Upper lobe of right lung (tissue), 1 donor: ENCODE results near the gene SERPINB5. TPM values are rescaled to one million over a fixed set of nuclear protein-coding genes. Genes with fewer than 3 reads are reported as not detected.
"Not testable (repeated sequence)": the region's sequence is repeated elsewhere in the genome, so short reads cannot be mapped to it uniquely, and the experiment has no call there.

Experiments
- ATAC-seq: fragments of 200-7000 bp; cut with Tn5 transposase; one replicate; pipeline ENCODE4 v1.9.1; 2020; ENCODE audit warnings: mild to moderate bottlenecking, moderate library complexity
- DNase-seq: peaks from one replicate; pipeline ENCODE4 v3.0.0-alpha.2; 2020
- H3K27ac ChIP-seq: fragments of 200-600 bp; one replicate; pipeline ENCODE4 v1.8.0; 2022
- H3K27me3 ChIP-seq: fragments of 200-600 bp; one replicate; pipeline ENCODE4 v1.8.0; 2022; ENCODE audit warnings: mild to moderate bottlenecking
- H3K36me3 ChIP-seq: fragments of 200-600 bp; one replicate; pipeline ENCODE4 v1.8.0; 2022
- H3K4me1 ChIP-seq: fragments of 200-600 bp; one replicate; pipeline ENCODE4 v1.8.0; 2022
- H3K4me3 ChIP-seq: fragments of 200-600 bp; one replicate; pipeline ENCODE4 v1.8.0; 2022; ENCODE audit warnings: mild to moderate bottlenecking
- H3K9me3 ChIP-seq: fragments of 200-600 bp; one replicate; pipeline ENCODE4 v1.8.0; 2022
- CTCF ChIP-seq: fragments of 200-600 bp; IDR thresholded peaks from one replicate; pipeline ENCODE4 v1.8.0; 2022; ENCODE audit warnings: antibody characterized with exemption
- intact Hi-C: fragments of 100-400 bp; cut with DNase I; formaldehyde crosslinking; loops from one replicate; pipeline ENCODE4 v1.11.0; 2022
- total RNA-seq: library from RNA; stranded (reverse); fragmentation: NEBNext Ultra II Directional; extraction: Animal tissue kit (Norgen Biotek cat#: 25700); gene quantifications from one replicate; pipeline ENCODE4 v1.2.1, GENCODE V29; 2021
- donor health status: DM: no; HTN: yes; CAD: no; lungs with severe emphysema.

Gene SERPINB5
- total RNA-seq, 1 donor from 2014 or later, result 0.55 TPM

DNA sequence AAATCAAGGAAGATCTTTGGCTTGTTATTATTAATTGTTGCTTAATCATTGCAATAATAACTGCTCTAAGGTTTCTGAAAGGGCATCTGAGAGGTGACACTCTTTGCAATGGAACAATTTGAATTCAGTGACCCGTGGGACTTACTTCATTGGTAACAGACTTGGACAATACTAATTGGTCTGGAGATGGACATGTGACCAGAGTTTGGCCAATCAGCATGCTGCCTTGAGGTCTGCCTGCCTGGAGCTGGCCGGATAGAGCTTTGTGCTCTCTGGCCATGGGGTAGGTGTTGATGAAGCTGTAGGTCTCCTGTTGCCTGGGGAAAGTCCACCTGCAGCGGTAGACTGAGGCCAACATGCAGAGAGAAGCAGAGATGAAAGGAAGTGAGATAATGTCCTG is 30.5 kb upstream of the SERPINB5 start:
- no peak for ATAC-seq
- Histone ChIP-seq H3K36me3 (no peaks in the 10 kb centered on the region), H3K4me3 (no peak overlapping the region), H3K9me3 (no peaks in the 10 kb centered on the region), H3K27me3 (no peaks in the 10 kb centered on the region), H3K4me1 (no peaks in the 10 kb centered on the region), H3K27ac (no peak overlapping the region)
- TF ChIP-seq CTCF, result no peak
- intact Hi-C loops, result no loop called here
- DNase-seq, result no peak

- Histone ChIP-seq H3K36me3 (no peaks in the 10 kb centered on the region), H3K27me3 (no peaks in the 10 kb centered on the region), H3K4me1 (no peaks in the 10 kb centered on the region), H3K27ac (no peak overlapping the region), H3K9me3 (no peaks in the 10 kb centered on the region), H3K4me3 (no peak overlapping the region)
- ATAC-seq (no peak), DNase-seq (no peak)
- TF ChIP-seq CTCF, result no peak
- intact Hi-C loops, result no loop called here
Measured at GRCh38 chr18:63447066-63447465, 29.7 kb upstream of the SERPINB5 start.

GRCh38 chr18:63449426-63449825 is 27.3 kb upstream of the SERPINB5 start:
- no peaks in the 10 kb centered on the region for H3K27me3 ChIP-seq
- DNase-seq (no peak), ATAC-seq (no peak)
- H3K9me3 ChIP-seq, result no peaks in the 10 kb centered on the region
- no peaks in the 10 kb centered on the region for H3K4me1 ChIP-seq
- no peaks in the 10 kb centered on the region for H3K36me3 ChIP-seq
- no peak overlapping the region for H3K4me3 ChIP-seq
- intact Hi-C loops, result no loop called here
- no peak overlapping the region for H3K27ac ChIP-seq
- no peak for TF ChIP-seq CTCF

GRCh38 chr18:63451799-63452660 is 24.7 kb upstream of the SERPINB5 start:
- DNase-seq (no peak), ATAC-seq (no peak)

DNA sequence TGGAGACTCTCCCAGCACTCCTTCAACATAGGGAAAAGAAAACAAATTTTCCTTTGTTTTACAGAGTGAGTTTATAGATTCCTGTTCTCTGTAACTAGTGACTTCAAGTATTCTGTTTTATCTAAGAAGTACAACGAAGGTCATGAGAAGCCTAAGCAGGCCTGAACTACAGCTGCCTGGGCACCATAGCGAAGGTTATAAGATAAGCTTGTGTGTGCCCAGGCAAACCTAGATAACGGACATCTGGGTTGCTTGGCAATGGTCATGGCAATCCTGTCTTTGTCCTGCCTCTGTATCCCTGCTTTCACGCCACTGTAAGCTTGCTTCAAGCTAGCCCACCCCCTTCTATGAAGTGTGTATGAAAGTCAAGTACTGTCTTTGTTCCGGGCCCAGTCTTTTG is 24.0 kb upstream of the SERPINB5 start:
- H3K4me3 ChIP-seq, ATAC-seq, H3K36me3 ChIP-seq, intact Hi-C loops, H3K9me3 ChIP-seq, H3K4me1 ChIP-seq, H3K27me3 ChIP-seq, H3K27ac ChIP-seq, DNase-seq: not testable (repeated sequence)

More at GRCh38 chr18:63451799-63452660, 24.7 kb upstream of the SERPINB5 start:
- H3K9me3 ChIP-seq, result no peaks in the 10 kb centered on the region
- no peak for TF ChIP-seq CTCF
- no peaks in the 10 kb centered on the region for H3K27me3 ChIP-seq
- no peaks in the 10 kb centered on the region for H3K4me1 ChIP-seq
- H3K36me3 ChIP-seq, result no peaks in the 10 kb centered on the region
- intact Hi-C loops, result no loop called here
- H3K4me3 ChIP-seq, result no peak overlapping the region
- H3K27ac ChIP-seq, result no peak overlapping the region

DNA sequence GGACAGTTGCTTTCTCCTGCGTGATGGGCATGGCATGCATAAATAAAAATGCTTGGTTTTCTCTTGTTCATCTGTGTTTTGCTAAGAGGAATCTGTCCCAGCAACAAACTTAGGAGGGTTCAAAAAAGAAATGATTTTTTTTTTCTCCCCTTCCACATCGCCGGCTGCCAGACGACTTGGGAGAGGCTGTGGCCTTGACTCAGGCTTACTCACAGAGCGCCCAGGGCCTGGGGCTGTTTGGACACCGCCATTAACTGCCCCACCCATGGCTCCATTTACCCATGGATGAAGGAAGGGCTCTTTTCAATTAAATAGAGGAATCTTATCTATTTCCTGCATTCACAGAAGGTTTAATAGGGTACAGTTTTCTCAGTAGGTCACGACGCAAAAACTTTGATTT is 22.3 kb upstream of the SERPINB5 start:
- intact Hi-C loops, result no loop called here
- no peaks in the 10 kb centered on the region for H3K4me1 ChIP-seq
- no peak overlapping the region for H3K27ac ChIP-seq
- ATAC-seq, result no peak
- no peak overlapping the region for H3K4me3 ChIP-seq
- H3K27me3 ChIP-seq, result no peaks in the 10 kb centered on the region
- no peak for DNase-seq
- no peak for TF ChIP-seq CTCF
- no peaks in the 10 kb centered on the region for H3K9me3 ChIP-seq
- no peaks in the 10 kb centered on the region for H3K36me3 ChIP-seq
